ENCODE data around the gene MYCBP2.
"Not testable (repeated sequence)": the region's sequence is repeated elsewhere in the genome, so short reads cannot be mapped to it uniquely, and the experiment has no call there.

The MYCBP2 gene, protein sequence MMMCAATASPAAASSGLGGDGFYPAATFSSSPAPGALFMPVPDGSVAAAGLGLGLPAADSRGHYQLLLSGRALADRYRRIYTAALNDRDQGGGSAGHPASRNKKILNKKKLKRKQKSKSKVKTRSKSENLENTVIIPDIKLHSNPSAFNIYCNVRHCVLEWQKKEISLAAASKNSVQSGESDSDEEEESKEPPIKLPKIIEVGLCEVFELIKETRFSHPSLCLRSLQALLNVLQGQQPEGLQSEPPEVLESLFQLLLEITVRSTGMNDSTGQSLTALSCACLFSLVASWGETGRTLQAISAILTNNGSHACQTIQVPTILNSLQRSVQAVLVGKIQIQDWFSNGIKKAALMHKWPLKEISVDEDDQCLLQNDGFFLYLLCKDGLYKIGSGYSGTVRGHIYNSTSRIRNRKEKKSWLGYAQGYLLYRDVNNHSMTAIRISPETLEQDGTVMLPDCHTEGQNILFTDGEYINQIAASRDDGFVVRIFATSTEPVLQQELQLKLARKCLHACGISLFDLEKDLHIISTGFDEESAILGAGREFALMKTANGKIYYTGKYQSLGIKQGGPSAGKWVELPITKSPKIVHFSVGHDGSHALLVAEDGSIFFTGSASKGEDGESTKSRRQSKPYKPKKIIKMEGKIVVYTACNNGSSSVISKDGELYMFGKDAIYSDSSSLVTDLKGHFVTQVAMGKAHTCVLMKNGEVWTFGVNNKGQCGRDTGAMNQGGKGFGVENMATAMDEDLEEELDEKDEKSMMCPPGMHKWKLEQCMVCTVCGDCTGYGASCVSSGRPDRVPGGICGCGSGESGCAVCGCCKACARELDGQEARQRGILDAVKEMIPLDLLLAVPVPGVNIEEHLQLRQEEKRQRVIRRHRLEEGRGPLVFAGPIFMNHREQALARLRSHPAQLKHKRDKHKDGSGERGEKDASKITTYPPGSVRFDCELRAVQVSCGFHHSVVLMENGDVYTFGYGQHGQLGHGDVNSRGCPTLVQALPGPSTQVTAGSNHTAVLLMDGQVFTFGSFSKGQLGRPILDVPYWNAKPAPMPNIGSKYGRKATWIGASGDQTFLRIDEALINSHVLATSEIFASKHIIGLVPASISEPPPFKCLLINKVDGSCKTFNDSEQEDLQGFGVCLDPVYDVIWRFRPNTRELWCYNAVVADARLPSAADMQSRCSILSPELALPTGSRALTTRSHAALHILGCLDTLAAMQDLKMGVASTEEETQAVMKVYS (N-terminal part only)

DNA sequence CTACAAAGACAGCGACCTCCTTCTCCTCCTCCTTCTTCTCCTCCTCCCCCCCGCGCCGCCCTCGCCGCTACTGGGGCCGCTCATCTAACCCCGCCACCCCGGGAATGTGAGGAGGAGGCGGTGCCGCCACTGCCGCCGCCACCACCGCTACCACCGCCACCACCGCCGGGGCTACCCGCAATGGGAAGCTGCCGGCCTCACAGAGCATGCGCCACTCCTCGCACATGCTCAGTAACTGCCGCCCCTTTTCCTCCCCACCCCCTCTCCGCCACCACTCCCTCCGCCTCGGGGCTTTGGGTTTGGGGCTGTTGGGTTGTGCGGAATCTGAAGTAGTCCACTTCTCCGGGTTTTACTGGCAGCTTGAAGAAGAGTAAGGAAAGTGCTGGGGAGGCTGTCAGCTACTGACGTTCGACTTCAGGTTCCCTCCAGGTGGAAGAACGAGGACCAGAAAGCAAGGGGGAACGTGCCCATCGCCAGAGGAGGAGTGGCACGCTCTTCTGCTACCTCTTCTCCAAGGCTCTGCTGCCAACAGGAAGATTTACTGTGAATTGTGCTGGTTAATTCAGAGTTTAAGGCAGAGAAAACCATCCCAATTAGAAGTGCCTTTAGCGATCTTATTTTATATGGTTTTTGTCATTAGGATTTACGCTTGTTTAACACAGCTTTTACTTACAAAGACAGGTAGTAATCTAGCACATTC is at the start of gene MYCBP2:
TSS of gene MYCBP2 (minus strand) at position 190 of the 700 bp plus-strand sequence. CDS start 319 bp downstream, outside the sequence.
- peak; percentile 86 for DNase-seq

DNA sequence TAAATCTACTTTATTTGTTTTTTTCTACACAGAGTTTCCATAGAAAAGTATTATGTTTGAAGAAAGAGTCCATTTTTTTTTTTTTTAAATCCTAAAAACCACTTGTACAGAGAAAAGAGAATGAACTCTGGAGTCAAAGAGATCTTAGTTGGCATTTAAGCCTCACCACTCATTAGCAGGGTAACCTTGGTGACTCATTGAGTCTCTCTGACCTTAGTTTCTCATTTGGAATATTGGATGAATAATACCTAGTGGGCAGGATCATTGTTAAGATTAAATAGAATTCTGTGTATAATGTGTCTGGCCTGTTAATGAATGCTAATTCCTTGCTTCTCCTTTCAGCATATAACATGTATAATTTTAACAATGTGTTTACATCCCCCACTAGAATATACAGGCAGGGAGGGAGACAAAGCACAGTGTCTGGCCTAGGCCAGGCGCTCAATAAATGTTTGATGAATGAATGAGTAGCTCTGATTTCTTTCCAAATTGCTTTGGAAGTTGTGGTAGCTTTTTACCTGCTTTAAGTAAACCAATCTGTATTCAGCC is 48.7 kb upstream of the MYCBP2 start:
- no peak for DNase-seq

DNA sequence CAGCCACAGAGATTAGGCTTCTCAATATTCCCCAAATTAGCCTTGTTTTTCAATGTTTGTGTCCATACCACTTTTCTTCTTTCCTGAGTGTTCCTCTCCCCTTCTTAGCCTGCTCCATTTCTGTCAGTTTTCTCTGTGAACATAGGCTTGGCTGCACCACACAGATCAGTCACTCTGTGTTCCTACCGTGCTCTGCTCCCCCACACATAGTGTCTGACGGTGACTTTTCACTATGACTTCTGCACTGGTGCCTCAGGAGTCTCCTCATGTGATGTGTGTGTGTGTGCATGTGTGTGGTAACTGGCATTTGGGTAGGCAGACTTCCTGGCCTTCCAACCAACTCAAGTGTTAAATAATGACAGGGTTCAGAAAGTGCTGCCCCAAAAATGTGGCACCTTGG is 47.9 kb upstream of the MYCBP2 start:
- no peak for DNase-seq

DNA sequence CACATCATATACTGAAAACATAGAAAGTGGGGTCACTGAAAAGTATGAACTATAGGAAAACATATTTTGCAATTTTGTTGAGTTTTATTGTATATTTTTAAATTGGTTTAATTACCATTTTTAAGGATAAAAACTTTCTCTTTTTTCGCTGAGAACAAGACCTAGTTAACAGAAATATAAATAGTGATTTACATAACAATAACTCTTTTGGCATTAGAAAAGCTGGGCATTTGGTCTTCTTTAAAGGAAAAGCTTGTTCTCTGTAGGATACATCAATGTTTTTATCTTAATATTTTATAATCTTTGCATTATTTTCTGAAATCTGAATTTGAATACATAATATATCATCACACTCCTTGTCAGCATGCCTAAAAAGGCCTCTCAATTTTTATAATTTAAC is 47.4 kb upstream of the MYCBP2 start:
- no peak for DNase-seq

DNA sequence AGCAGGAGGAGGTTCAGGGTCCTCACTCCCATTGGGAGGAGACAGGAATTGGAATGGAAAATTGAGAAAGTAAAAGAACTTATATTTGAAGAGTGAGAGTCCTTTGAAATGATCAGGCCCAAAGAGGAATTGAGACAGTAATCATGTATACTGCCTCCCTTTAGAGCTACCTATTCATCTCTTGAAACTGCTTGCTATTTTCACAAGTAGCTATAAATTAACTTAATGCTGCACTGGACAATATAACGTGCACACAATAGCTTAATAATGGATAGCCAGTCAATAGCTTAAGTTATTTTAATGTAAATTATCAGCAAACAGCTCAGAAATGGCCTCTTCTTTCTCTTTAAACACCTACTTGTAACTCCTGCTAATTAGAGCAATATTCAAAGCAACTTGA is 46.6 kb upstream of the MYCBP2 start:
- DNase-seq, result no peak

DNA sequence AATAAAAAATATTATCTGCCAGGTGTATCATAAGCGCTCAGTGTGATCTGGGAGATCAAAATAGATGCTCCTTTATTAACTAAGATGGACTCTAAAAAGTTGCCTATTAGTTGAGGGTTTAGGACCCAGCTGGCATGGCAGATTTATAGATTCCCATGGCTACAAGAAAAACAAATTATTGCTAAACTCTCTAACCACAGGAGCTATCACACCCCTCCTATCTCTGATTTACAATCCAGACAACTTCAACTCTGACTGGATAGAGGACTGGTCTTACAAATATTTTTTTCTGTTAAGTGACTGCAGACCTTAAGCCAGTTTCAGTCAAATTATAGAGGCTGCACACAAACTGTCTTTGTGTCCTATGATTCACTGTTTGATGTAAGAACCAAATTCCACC is 45.4 kb upstream of the MYCBP2 start:
- DNase-seq, result no peak

DNA sequence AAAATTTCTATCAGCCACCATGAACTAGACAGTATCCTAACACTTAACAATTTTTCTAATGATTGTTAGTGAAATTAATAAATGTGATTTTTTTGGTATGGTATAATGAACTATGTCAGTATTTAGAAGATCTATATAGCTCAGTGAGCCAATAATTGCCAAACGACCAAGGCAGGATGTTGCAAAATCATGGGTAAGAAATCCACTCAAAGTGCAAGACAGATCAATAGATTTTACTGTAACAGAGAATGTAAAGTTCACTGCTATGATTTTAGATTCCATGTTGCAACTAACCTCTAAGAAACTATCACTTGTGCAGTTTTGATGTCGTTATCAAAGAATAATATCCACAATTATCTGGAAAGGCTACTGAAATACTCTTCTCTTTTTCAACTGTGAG is 44.0 kb upstream of the MYCBP2 start:
- no peak for DNase-seq

DNA sequence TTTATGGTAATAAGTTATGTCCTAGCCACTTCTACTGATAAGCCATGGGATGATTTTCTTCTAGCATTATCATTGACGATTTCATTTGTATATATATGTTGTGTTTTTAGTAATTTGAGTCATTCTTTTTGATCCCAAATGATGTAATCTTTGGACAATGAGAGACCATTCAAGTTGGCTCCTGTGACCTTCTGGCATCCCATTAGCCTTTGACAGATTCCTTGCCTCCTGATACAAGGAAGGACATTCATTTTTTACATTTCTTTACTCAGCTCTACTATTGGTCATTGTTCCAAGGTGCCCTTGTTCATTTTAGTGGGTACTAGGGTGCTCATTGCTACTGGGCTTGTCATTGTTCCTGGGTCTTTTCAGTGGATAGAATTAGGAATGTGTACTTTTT is 35.3 kb upstream of the MYCBP2 start:
- no peak for DNase-seq

DNA sequence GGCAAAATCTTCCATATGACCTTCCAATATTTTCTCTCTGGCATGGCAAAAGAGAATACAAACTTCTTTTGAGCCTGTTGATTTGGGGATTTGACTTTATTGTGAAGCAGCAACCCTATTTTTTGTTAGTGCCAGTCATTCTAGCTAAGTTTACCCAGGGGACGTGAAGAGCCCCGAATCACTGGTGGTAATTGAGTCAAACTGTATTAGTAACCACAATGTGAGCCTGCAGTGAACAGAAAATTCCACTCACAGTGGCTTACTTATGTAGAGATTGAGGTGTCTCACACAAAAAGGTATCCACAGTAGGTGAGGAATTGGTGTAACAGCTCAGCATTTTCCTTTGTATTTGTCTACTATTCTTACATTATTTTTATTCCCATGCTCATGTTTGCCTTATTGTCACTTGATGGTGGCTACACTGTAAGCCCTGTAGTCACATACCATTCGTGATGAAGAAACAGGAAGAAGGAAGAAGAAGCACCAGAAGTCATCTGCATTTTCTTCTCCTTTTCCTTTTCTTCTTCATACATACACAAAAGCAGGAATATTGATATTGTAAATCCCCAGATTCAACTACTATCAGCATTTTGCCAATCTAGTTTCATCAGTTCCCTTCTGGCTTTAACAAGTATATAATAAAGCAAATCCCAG is 33.3 kb upstream of the MYCBP2 start:
- no peak for DNase-seq

DNA sequence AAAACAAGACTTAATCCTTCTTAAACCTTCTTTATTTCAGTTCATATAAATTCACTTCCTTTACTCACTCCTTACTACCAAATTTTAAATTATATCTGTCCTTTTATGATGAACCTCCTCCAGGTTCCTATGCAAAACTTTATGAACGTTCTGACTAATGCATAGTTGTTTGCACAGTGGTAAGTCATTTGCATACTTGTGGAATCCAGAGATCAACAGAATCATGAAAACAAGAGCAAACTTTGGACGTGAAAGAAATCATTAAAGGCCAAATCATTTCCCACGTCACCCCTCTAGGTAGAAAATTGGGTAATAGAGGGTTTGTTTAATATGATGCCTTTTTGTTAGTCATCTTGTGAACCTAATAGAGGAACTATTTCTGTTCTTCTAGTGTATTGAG is 32.3 kb upstream of the MYCBP2 start:
- DNase-seq, result no peak

DNA sequence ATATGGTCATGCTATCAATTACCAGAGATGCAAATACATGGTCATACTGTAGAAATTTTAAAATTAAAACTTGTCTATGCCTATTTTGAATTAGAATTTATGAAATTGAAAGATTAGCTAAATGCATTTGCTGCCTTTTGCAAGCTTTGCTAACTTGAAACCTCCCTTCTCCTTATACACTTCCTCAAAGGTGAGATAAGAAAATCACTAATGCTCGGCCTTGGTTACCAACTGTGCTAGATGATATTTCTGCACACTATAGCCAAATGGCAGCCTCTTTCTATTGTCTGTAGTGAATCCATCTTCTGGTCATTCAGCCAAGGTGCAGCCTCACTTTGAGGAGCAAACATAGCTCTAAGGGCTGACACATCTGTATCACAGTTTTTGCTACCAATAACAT is 31.1 kb upstream of the MYCBP2 start:
- DNase-seq, result no peak

DNA sequence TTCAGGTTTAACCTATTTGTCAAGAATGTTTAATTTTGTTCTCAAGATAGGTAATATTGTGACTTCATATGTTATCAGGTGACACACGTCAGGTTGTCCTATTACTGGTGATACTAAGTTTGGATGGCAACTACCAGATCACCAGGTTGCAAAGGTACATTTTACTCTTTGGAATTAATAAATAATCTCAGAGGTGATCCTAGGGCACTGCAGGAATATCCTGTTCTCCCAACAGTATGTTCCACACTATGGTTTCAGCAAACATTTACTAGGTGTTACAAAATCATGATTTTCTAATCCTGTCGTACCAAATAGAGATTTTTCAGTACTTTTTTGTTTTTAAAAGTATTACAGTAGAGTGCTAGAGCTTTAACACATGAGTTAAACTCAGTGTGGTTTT is 29.3 kb upstream of the MYCBP2 start:
- no peak for DNase-seq

DNA sequence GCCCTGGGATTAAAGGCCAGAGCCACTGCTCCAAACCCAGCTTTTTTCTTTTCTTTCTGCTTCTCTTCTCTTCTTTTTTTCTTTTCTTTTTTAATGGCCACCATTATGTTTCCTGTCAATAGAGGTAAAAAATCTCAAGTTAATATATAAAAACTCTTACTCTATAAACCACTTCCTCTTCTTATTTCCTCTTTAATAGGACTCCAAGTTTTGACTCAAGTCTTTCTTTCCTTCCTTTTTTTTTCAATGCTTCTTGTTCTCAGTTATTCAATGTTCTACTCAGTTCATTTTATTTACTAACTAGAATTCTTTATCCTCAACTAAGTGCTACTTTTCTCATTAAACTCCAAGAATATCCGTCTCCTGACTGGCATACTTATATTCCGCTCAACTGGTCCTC is 27.1 kb upstream of the MYCBP2 start:
- DNase-seq, result no peak

DNA sequence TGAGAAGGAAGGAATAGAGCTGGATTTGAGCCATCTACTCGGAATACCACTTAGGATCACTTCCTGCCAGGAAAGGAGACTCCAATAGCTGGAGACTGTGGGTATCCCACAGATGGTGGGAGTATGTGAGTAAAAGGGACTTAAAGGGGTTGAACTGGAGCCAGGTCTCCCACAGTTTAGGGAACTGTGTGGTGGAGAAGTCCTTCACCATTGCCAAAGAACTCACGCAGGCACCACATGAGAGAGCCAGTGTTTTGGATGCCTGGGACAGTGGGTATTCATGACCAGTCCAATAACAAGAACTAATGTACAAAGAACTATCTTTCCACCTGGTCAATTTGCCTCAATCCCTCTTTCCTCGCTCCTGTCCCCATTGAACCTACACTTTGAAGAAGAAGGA is 24.4 kb upstream of the MYCBP2 start:
- no peak for DNase-seq

DNA sequence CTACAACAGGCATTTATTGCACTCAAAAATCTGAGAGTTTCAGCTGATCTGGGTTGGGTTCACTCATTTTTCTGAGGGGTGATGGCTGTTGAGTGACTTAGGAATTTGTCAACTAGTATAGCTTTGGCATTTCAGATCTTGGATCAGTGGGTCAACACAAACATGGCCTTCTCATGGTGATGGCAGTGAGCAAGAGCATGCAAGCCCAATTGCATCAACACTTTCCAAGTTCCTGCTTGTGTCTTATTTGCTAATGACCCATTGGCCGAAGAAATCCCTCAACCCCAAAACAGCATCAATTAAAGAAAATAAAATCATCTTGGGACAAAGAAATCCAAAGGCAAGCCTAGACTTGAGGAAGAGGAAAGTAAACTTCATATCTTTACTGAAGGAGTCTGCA is 23.9 kb upstream of the MYCBP2 start:
- DNase-seq, result no peak

DNA sequence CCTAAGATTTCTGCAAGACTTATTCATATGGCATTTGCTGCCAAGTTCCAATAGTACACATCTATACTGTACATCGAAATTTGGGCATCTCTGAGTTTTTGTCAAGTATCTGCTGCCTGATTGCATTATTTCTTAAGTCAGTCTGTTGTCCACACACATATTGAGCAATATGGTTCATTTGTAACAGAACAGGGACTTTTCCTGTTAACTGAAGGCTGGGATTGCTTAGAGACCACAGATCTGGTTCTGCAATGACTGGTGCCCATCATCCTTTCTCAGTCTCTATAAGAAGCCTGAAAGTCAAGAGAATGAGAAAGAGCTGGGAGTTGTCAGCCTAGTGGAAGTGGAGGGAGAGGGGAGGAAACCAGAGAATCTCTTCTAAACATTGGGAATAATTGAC is 22.5 kb upstream of the MYCBP2 start:
- no peak for DNase-seq

DNA sequence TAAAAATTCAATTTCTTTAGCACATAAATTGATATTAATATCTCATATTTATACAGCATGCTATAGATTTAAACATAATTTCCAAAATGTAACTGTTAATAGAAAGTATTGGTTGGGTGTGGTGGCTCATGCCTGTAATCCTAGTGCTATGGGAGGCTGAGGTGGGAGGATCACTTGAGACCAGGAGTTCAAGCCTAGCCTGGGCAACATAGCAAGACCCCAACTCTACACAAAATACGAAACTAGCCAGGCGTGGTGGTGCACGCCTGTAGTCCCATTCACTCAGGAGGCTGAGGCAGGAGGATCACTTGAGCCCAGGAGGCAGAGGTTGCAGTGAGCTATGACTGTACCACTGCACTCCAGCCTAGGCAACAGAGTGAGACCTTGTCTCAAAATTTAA is 20.5 kb upstream of the MYCBP2 start:
- DNase-seq, result not testable (repeated sequence)

DNA sequence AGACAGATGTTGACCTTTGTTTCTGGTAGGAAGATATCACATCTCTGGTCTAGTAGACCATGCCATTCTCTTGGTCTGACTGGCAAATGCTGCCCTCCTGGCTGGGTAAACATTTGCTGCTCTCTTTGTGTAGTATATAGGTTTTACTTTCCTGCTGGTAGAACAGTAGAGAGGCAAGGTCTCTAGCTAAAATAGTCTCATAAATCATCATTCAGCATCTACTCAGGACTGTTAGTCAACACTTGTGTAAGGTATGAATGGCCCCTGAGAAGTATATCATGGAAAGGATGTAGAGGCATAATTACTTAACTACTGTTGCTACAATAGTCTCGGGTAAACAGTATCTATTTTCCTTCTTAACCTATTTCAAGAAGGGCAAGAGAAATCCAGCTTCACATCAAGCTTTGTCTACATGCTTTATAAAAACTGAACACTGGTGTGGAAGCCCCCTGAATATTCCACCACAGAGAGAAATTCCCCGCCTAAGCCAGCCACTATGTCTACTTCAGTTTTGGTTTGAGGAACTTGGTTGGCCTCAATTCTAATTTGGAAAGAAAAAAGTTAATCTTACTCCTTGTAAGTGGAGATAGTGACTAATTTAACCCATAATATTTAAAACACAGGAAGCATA is 18.4 kb upstream of the MYCBP2 start:
- DNase-seq, result peak; percentile 41

DNA sequence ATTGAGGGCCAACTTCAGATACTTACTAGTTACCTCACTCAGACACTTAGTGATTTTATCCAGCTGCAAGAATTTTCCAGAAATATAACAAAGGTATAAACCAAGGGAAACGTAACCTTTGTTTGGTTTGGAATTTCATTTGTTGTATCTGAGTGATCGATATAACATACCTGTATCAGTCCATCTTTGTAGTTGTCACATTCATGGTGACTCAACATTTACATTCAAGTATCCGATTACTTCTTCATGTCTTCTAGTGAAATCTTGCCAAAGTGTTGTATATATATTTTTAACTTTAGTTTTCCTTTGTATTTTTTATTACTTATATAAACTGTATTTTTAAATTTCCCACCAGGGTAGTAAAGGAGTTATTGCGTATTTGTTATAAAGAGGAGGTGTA is 16.9 kb upstream of the MYCBP2 start:
- no peak for DNase-seq

DNA sequence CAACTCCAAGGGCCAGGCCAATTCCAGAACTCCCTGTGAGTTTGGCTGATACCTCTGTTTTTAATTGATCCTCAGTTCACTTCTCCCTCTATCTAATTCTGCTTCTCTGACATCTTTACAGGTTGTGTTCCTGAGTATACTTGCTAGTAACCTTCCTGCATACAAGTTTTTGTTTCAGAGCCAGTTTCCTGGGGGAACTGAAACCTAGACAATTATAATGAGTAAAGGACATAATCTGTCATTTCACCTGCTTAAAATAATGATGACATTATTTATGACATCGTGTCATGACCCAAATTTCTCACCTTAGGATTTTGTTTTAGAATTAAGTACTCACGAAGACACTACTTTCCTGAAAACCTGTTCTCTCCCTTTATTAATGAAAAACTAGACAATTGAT is 12.5 kb upstream of the MYCBP2 start:
- DNase-seq, result no peak

DNA sequence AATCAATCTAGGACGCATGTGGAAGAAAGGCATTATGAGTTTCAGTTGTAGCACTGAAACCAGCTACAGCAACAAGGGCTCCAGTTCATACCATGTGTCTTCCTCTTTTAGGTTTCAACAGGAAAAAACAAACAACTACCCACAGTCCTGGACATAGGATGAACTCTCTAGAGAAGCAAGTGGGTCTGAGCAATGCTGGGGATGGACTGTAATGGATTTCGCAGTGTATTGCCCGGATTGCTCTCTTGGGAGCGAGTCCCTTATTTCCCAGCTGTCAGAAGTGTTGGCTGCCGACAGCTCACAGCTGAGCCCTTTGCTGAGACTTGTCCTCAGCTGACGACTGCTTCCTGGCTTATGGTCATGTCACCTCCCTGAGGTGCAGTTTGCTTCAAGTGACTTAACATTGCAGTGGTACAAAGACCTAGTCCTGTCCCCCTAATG is 12.1 kb upstream of the MYCBP2 start:
- no peak for DNase-seq
